Erythroblast (primary cell): ENCODE data around the gene PLOD1.

Source experiments
- GATA1 ChIP-seq: IDR thresholded peaks from 2 replicates; pipeline ENCODE4 v1.6.1; 2011; ENCODE audit warnings: low read depth, mild to moderate bottlenecking, control low read depth, low read length, moderate library complexity
- POLR2A ChIP-seq: IDR thresholded peaks from 2 replicates; pipeline ENCODE4 v1.6.1; 2011; ENCODE audit warnings: mild to moderate bottlenecking, low read length

DNA sequence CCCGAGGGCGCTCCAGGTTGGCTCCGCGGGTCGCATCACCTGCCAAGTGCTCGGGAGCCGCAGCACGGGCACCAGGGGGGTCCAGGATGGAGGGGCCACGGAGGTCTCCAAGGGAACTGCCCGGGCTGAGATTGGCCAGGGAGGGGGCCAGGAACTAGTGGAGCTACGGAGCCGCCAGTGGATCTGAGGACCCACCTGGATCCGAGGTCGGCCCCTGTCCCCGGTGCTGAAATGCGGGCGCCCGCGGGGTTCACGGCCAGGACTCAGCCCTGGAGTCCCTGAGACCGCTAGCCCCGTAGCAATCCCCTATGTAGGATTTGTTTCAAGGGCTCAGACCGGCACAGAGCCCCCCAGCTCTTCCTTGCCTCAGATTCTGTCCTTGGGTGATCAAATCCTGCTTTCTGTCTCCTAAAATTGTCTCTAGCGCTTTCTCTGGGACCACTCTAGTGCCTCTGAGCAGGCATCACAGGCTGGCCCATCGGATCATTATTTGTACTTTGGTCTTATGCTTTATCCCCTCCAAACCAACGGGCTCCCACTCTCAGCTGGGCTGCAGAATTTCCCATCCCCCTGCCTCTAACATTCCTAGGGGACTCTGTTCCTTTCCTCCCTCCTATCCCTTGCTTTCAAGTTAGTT, 35.6 kb upstream of the PLOD1 start:
- TF ChIP-seq POLR2A (no peak), GATA1 (no peak)
